Fibroblast of skin of back (primary cell): ENCODE results near the gene ELOVL5.
"Not testable (repeated sequence)": the region's sequence is repeated elsewhere in the genome, so short reads cannot be mapped to it uniquely, and the experiment has no call there.

ENCODE experiments used
- DNase-seq: peaks from one replicate; pipeline ENCODE4 v3.0.0-alpha.2; 2013

The ELOVL5 gene

GRCh38 chr6:53359095-53359842, 10.5 kb upstream of the ELOVL5 start:
- peak; percentile 96 for DNase-seq

DNA sequence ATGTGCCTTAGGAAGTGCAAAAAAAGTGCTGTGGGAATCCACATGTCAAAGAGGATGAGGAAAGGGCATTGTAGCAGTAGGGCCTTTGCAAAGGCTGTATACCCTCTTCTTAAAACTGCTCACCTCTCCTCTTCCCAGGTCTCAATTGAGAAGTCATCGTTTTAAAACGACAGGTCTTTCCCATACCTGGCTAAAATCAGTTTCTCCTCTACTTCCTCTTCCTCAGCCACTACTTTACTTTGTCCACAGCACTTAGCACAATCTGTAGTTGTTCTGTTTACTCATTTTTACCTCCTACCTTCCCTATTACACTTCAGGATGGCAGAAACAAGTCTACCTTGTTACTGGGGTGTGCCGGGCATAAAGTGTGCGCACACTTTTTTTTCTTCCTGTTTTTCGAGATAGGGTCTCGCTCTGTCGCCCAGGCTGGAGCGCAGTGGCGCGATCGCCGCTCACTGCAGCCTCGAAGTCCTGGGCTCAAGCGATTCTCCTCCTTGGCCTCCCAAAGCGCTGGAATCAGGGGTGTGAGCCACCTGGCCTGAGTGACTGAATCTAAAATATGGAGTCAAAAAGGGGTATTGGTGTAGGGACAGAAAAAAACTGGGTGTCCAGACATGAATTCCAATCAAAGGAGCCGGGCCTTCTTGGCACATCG, 9.8 kb upstream of the ELOVL5 start:
- DNase-seq = no peak

- no peak for DNase-seq
Observed at GRCh38 chr6:53357576-53358360, 9.0 kb upstream of the ELOVL5 start.

- DNase-seq = no peak
Observed at GRCh38 chr6:53353624-53354023, 4.9 kb upstream of the ELOVL5 start.

DNA sequence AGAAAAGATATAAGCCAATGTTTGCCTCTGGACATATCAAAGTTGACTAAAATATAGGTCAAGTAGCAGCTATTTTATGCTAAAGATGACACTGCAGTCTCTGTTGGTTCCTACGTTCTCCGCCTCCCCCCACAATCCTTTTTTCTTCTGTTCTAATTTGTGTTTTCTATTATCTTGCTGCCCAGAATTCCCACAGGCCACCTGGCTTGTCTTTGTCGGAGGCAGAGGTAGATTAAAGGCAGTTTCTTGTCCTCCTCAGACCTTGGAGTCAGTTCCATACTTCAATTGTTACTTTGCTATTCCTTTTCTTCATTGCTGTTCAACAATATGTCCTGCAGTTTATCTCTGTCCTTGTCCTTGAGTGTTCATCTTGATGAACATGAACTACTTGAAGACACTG, 3.6 kb upstream of the ELOVL5 start:
- DNase-seq = no peak

DNA sequence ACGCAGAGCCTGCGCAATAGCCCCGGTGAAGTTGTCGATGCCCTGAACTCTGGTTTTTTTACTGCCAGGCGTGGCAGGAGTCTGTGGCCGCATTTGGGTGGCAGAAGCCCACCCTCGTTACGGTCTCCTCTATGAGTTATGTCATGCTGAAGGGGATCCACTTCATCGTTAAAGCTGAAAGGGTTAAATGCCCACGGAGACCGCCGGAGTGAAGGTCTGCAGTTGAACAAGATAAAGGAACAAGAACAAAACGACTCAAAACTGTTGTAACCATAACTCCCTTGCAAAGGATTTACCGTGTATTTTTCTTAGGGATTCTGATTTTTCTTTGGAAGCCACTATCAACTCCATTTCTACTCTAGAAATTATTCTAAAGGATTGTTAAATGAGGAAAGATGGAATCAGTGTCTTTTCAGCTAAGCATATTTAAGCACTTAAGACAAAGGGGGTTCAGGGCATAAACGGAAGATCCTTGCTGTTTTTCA, 501 bp upstream of the ELOVL5 start:
- DNase-seq = no peak

DNA sequence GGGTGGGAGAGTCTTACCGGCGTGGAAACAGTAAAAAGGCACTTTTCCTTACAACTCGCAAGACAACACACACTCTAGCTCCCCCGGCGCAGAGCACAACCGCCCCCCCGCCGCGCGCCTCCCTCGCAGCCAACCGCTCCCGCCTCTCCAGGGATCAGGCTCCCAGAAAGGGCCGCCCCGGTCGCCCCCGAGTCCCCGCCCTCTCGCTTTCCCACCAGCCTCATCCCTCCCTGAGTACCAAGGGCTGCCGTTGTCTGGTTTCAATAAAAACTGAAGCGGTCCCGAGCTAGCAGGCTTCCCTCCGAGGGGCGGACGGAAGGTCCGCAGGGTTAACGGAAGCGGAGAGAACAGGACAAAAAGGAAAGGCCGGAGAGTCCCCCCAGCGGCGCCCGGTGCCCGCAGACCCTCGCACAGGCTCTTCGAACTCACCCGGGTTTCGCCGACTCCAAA, 804 bp downstream of the ELOVL5 start:
- peak; percentile 78 for DNase-seq

GRCh38 chr6:53347250-53347920, 1.4 kb downstream of the ELOVL5 start:
- DNase-seq = peak; percentile 13

- DNase-seq = not testable (repeated sequence)
Observed at GRCh38 chr6:53346049-53346448, 2.7 kb downstream of the ELOVL5 start.

- no peak for DNase-seq
Observed at GRCh38 chr6:53344969-53345368, 3.8 kb downstream of the ELOVL5 start.

GRCh38 chr6:53343092-53343491, 5.7 kb downstream of the ELOVL5 start:
- DNase-seq = no peak

DNA sequence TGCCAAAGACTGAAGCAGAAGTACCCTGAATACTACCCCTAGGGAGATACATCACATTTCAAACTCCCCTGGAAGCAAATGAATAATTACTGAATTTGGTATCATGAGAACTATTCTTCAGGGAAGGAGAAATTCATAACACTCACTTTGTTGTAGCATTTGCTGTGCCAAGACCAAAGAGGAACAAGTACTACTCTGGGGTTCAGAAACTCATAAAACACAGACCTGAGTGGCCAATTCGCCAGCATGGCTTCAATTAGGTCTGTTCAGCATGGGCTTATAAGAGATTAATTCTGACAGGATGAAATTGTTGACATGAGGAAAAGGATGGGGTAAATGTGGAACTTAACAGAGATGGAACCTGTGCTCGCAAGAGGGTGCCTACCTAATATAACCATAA, 6.5 kb downstream of the ELOVL5 start:
- no peak for DNase-seq

GRCh38 chr6:53340536-53340935, 8.2 kb downstream of the ELOVL5 start:
- no peak for DNase-seq

DNA sequence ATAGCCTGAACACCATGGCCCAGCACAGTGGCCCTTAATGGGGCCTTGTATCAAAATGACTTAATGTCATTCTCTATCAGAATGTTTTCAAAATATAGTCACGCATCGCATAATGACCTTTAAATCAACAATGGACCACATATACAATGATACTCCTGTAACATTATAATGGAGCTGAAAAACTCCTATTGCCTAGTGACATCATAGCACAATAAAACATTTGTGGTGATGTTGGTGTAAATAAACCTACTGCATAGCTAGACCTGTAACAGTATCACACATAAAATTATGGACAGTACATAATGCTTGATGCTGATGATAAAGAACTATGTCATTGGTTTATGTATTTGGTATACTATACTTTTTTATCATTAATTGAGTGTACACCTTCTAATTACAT, 9.3 kb downstream of the ELOVL5 start:
- no peak for DNase-seq

GRCh38 chr6:53338304-53338703, 10.4 kb downstream of the ELOVL5 start:
- DNase-seq = no peak

GRCh38 chr6:53336070-53336469, 12.7 kb downstream of the ELOVL5 start:
- no peak for DNase-seq

- DNase-seq = no peak
Observed at GRCh38 chr6:53335224-53335994, 13.3 kb downstream of the ELOVL5 start.

GRCh38 chr6:53333439-53334408, 15.0 kb downstream of the ELOVL5 start:
- DNase-seq = no peak

DNA sequence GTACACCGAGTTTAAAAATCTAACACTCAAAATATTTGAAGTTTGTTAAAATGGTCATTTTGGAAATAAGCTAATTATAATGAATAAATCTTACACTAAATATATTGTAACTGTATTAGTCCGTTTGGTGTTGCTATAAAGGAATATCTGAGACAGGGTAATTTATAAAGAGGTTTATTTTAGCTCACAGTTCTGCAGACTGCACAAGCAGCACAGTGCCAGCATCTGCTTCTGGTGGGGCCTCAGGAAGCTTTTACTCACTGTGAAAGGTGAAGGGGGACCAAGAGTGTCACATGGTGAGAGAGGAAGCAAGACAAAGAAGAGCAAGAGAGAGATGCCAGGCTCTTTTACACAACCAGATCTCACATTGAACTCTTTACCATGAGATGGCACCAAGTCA, 17.1 kb downstream of the ELOVL5 start:
- no peak for DNase-seq

DNA sequence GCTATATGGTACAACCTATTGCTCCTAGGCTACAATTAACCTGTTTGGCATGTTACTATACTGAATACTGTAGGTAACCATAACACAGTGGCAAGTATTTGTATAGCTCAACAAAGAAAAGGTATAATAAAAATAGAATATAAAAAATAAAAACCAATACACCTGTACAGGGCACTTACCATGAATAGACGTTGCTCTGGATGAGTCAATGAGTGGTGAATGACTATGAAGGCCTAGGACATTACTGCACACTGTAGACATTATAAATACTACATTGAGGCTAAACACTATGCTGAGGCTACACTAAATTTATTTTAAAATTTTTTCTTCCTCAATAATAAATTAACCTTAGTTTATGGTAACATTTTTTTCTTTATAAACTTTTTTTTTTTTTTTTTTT, 18.6 kb downstream of the ELOVL5 start:
- DNase-seq = no peak

GRCh38 chr6:53328375-53328774, 20.4 kb downstream of the ELOVL5 start:
- no peak for DNase-seq
